NCI-H2107 treated with DMSO at 0.1 percent for 48 hours (cell line): ENCODE measurements around the gene OR52E6.

Experiments used
- DNase-seq: peaks from one replicate; lab custom pipeline; 2025; ENCODE audit not compliant: unreplicated experiment; lab: John Stamatoyannopoulos, UW

Gene OR52E6

DNA sequence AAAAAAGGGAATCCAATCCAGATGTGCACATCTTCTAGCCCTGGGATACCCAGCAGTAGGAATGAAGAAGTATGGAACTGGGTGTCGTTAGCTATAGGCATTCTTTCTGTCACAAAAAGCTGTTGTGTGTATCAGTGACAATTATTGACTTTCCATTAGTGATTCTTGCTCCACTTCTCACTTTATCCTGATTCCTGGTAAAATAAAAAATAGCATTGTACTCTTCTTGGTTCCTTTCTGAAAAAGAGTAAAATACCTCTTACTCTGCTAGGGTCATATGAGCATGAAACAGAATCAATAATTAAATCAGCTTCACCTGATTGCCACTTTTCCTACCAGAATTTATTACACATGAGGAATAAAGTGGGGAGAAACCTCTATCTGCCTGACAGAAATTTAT is at the start of gene OR52E6:
OR52E6 (minus strand) TSS at position 101 of the 400 bp plus-strand sequence; CDS start at position 101, 0 bp downstream.
- no peak for DNase-seq

DNA sequence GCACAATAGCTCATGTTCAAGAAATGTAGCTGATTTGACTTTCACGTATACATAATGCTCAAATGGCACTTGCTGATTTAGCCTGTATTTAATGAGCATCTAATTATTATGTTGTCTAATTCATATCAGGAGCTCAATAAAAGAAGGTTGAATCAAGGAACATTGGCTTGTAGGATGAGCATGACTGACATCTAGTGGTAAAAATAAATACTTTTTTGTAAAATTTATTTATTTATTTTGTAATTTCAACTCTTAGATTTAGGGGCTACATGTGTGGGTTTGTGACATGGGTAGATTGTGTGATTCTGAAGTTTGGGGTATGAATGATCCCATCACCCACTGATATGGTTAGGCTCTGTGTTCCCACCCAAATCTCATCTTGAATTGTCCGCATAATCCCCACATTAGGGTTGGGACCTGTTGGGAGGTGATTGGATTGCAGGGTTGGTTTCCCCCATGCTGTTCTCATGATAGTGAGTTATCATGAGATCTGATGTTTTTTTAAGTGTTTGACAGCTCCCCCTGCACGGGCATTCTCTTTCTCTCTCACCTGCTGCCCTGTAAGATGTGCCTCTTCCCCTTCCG is 49.6 kb upstream of the OR52E6 start:
- peak; percentile 2 for DNase-seq

DNA sequence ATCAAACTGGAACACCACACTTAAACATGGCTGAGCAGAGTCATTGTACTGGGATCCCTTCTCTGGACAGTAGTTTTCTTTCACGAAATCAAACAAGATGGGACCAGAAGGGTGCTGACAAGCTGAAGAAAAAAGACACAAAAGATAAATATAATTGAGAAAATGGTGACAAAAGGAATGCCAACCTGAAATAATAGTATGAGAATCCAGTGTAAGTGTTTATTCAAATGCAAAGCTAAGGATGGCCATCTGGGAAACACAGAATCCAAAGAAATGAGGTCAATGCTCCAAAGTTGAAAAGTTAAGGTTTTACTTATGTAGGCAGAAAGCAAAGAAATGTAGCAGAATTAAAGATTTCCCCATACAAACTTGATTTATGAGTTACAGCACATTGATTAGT is 46.0 kb upstream of the OR52E6 start:
- no peak for DNase-seq

DNA sequence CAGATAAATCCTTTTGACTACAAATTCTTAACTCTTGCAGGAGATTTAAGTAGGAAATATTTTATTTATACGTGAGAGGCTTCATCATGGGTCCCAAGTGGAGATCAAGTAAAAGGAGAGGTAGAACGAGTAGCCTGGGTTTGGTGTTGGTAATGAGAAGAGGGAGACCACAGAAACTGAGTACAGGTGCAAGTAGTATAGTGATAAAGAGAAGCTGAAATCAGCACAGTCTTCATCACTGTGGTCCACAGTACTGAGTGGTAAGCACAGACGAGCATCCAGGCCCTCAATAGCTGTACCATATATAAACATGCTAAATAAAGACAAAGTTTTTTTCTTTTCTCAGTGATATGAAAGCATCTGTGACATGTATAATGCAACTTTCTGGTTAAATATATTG is 45.5 kb upstream of the OR52E6 start:
- DNase-seq, result no peak

DNA sequence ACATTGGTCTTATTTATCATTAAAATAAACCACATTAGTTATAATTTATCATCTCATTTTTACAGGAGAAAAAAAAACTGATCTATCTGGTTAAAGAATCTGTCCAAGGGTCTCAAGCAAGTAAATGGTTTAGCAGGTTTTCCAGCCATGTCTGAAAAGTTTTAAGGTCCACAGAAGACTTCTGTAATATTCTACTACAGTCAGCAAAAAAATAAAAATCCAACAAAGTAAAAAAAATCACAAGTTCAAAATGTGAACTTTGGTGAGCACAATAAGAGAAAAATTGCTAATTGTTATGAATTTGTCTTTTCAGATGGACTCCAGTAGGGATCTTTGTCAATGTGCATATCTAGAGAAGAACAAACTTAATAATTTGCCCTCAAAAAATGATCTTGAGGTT is 40.1 kb upstream of the OR52E6 start:
- DNase-seq, result no peak

DNA sequence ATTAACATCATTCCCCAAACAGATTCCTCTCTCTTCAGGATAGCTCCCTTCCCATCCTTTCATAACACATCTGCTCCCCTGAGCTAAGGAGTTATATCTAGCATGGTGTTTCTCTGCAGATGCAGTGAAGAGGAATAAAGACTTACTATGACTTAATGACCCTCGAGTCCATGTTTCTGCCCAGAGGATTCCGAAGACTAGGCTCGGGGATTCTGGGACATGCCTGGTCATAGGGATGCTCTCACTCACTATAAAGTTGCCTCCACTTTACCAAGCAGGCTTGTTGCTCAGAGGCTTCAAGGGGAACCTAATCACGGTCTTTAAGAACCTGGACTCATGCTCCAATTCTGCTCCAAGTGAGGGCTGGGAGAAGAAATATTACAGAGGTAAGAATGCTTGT is 38.6 kb upstream of the OR52E6 start, which contains the start of gene OR52E4:
OR52E4 (plus strand) TSS at position 301 of the 400 bp plus-strand sequence. CDS start 3,664 bp downstream, outside the sequence.
- no peak for DNase-seq

DNA sequence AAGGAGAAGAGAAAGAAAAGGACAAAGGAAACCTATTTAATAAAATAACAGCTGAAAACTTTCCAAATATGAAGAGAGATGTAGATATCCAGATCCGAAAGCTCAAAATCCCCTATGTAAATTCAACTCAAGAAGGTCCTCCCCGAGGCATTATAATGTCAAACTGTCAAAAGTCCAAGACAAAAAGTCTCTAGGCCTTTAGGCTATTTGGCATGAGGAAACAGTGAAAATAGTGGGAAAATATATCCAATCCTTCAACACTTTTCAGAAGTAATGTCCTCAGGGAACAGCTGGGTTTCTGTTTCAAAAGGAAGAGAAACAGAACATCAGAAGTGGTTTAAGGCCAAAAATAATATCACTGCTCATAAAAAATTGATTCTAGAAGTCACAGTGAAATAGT is 36.9 kb upstream of the OR52E6 start:
- no peak for DNase-seq

DNA sequence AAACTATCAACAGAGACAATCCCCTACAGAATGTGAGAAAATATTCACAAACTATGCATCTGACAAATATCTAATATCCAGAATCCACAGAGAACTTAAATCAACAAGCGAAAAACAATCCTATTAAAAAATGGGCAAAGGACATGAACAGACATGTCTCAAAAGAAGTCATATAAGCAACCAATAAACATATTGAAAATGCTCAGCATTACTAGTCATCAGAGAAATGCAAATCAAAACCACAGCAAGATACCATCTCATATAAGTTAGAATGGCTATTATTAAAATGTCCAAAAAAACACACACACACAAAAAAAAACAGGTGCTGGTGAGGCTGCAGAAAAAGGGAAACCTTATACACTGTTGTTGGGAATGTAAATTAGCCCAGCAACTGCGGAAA is 24.1 kb upstream of the OR52E6 start:
- DNase-seq, result no peak

DNA sequence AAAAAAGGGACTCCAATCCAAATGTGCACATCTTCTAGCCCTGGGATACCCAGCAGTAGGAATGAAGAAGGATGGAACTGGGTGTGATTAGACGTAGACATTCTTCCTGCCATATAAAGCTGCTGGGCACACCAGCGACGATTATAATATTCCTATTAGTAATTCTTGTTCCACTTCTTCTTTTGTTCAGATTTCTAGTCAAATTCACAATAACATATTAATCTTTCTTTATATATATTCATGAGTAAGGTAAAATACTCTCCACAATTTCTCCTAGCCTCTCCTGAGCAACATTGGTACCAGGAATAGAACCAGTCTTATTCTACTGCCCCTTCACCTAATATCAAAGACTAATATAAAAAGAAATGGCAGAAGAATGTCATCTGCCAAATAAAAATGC is 15.9 kb upstream of the OR52E6 start, which contains the start of gene OR52E8:
OR52E8 (minus strand) TSS at position 101 of the 400 bp plus-strand sequence; CDS start at position 101, 0 bp downstream.
- no peak for DNase-seq

DNA sequence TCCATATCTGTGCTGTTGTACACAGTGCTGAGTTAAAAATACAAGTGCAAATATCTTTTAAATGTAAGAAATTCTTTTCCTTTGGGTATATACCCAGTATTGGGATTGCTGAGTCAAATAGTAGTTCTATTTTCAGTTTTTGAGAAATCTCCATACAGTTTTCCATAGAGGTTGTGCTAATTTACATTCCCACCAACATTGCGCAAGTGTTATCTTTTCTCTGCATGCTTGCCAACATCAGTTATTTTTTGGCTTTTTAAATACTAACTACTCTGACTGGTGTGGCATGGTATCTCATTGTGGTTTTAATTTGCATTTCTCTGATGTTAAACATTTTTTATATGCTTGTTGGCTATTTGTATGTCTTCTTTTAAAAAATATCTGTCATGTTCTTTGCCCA is 9.3 kb upstream of the OR52E6 start:
- DNase-seq, result no peak

DNA sequence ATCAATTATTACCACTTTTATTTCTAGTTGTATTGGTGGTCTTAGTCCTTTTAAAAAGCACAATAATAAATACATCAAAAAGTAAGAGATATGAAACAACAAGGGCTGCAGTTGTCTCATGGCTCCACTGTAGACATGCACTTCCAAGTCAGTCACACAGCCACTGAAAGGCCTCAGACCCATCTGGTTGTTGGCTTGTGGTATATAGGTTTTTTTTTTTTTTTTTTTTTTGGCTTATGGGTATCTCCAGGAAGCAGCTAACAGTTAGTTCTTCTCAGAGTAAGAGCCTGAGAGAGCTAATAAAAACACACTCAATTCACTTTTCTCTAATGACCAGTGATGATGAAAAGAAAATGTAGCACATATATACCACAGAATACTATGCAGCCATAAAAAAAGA is 6.0 kb upstream of the OR52E6 start:
- no peak for DNase-seq

DNA sequence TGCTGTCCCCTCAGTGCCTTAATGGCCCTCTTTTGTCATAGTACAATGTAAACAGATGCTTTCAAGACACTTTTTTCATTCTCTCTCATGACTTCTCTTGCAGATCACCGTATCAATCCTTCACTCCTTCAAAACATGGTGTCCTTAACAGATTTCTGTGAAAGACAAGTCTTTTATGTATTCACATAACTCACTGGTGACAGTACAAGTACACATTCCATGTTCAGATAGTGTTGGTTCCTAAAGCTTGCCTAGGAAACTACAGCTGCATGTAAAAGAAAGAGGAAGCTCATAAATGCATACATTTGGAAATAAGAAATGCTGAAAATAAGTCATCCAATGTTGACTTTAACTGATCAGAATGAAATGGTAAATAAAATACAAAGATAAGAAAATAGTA is 5.0 kb upstream of the OR52E6 start:
- no peak for DNase-seq

DNA sequence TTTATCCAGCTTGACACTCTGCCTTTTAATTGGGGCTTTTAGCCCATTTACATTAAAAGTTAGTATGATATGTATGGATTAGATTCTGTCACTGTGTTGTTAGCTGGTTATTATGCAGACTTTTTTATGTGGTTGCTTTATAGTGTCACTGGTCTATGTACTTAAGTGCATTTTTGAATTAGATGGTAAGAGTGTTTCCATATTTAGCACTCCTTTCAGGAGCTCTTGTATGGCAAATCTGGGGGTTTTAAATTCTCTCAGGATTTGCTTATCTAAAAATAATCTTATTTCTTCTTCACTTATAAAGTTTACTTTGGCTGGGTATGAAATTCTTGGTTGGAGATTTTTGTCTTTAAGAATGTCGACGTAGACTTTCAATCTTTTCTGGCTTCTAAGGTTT is 4.0 kb downstream of the OR52E6 start:
- DNase-seq, result no peak

DNA sequence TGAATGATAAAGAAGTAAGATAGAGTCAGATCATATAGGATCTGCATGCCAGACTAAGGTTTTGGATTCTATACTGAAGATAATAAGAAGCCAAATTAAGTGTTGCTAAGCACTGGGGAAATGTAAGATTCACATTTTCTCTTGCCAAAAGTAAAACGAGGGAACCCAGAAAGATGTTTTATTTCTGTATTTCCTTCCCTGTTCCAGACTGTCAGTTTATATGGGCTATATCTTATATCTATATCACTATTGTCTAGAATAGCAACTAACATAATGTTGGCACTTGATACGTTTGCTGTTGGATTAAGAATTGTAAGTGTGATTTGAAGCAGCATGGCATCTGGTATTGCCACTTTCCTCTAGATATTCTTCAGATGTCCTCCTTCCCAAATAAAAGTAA is 8.3 kb downstream of the OR52E6 start:
- no peak for DNase-seq

DNA sequence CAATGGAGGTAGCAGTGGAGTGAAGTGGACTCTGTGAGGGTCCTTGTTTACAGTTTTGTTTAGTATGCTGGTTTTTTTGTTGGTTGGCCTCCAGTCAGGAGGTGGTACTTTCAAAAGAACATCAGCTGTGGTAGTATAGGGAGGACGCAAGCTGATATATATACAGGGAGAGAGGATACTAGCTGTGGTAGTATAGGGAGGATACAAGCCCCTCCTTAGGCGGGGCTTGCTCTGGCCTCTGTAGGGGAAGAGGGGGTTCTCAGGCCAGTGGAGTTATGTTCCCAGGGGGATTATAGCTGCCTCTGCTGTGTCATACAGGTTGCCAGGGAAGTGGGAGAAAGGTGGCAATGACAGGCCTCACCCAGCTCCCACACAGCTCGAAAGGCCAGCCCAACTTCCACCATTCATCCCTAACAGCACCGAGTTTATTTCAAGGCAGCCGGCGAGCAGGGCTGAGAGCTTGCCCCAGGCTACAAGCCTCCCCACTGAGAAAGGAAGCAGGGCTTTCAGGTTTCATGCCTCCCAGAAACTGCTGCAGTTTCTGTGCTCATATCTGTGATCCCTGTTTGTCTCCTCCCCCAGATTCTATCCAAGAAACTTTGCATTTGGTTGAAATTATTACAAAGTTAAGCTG is 10.4 kb downstream of the OR52E6 start:
- DNase-seq, result no peak

DNA sequence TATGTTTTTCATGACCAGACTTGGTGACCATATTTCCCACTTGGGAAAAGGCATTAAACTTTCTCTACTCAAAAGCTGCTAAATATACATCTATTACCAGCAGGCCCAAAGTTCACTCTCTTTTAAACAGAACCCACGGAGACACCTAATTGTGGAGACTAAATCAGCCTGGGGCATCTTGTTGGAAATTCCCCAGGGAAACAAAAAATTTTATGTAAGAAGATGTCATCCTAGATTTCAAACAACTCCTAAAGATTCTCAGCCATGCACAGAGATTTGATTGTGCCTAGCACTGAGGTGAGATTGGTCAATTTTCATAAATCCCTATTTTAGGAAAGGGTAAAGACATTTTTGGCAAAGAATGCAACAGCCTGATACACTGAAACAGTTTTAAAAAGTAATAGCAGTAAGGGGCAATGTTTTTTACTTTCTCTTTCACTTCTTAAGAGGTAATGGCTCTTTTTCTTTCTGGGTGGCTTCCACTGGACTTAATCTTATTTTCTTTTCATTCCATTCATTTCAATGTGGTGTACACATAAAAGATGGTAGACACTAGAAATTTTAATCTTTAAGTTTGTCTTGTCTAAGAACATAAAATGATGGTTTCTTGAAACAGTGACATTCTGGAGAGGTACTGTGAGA is 23.3 kb downstream of the OR52E6 start:
- no peak for DNase-seq

DNA sequence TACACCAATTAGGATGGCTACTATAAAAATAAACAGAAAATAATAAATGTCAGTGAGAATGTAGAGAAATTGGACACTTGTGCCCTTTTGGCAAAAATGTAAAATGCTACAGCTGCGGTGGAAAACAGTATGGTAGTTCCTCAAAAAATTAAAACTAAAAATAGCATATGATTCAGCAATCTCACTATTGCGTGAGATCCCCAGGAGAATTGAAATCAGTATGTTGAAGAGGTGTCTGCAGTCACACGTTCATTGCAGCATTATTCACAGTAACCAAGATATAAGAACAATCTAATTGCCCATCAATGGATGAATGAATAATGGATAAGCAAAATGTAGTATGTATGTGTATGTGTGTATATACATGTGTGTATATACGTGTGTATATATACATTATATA is 26.2 kb downstream of the OR52E6 start:
- DNase-seq, result no peak

DNA sequence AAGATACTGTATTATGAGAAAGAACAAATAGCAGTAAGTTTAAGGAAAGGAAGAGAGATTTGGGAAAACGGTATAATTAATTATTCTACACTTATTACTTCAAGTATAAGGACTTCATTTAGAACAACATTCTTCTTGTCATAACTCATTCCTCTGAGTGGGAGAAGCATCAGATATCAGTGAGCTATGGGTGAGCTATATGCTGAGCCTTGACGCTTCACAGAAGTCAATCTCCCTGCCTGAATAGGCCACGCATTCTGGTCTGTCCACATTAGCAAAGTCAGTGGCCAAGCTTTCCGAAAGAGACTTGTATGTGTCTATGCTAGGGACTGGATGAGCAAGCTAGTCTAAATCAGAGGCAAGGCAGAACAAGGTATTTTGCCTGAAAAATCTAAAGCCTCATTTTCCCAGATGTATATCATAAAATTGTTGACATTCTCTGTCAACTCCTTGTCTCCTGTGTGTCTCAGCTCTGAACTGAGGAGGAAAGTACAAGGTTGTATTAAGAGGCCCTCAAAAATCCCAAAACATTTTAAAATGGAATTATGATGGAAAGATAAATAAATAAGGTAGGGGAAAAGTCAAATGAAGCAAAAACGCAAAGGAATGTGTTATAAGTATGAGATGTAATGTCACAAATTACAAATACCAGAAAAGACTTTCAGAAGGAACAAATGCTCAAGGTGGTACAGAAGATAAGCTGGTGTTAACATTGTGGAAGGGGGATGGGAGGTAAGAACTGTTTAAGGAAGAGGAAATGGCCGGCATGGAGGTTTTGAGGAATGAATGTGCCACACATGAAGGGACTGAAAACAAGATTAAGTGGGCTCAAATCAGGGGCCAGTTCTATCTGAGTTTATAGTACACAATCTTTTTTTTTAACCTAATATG is 31.5 kb downstream of the OR52E6 start:
- DNase-seq, result no peak

DNA sequence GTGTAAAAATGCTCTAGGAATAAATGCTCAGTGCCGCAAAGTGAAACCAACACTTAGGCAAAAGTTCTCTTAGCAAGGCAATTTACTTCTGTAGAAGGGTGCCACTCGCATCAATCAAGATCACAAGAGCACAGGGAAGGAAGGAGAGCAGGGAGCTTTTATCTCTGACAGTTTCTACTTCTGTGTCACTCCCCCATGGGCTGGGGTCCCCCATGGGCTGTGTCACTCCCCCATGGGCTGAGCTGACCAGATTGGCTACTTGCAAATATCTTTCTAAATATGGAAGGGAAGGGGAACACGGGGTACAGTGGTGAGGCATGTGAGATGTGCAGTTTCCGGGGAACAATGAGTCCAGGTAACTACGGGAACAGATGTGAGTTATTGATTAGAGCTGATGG is 32.6 kb downstream of the OR52E6 start:
- no peak for DNase-seq

DNA sequence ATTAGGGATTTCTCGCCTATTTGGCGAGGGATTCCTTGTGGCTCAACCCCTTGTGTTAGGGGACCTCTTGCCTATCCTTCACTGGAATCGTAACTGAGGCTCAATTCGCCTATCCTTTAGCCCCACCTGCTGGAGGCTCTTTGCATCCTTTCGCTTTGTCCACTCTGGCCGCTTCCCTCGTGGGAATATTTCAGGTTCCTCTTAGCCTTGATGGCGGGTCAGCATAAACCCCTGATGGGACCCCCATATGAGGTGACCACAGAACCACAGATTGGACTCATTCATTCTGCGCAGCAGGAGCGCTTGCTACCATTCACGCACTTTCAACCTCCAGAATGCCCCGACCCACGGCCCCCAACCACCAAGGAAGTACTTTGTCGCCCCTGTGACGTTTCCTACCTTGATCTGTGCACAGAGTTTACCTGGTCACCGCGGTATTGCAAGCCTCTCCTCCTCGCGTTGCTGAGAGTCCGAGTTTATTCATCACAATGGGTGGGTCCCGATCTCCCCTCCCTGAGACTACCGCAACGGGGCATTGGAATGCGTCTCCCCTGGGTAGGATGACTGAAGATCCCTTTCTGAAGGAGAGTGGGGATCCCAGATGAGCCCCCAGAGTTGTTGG is 33.1 kb downstream of the OR52E6 start, which contains the start of gene OR52N2:
OR52N2 (plus strand) TSS at position 425 of the 622 bp plus-strand sequence. CDS start 11,412 bp downstream, outside the sequence.
- peak; percentile 9 for DNase-seq

DNA sequence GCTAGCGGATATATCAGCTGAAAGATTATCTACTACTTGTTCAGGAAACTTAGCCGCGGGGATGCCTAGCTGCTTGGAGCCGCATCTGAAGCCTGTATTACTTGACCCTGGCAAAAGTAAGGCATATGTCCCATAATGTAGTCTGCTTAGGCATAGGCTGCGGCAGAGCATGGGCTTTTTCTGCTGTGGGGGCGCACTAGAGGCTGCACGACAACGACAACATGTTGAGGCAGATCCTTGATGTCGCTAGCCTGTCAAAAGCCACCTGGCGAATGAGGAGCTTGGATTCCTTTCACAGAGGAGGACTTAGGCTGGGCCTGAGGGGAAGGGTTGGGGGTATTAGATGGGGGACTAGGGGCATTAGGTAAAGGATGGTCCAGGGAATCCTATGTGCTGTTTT is 34.1 kb downstream of the OR52E6 start:
- no peak for DNase-seq
